ENCODE measurements around the gene DUOXA1.
"Not testable (repeated sequence)": the region's sequence is repeated elsewhere in the genome, so short reads cannot be mapped to it uniquely, and the experiment has no call there.

DUOXA1 gene

GRCh38 chr15:45150481-45150880 is 20.8 kb upstream of the DUOXA1 start:
- DNase-seq = no peak

GRCh38 chr15:45149060-45149459 is 19.4 kb upstream of the DUOXA1 start:
- DNase-seq = no peak

GRCh38 chr15:45148076-45149059 is 18.7 kb upstream of the DUOXA1 start:
- DNase-seq = no peak

- DNase-seq = no peak
These were observed 17.9 kb upstream of the DUOXA1 start for GRCh38 chr15:45147606-45148005.

GRCh38 chr15:45146405-45146804 is 16.7 kb upstream of the DUOXA1 start:
- no peak for DNase-seq

GRCh38 chr15:45144775-45145174 is 15.1 kb upstream of the DUOXA1 start:
- no peak for DNase-seq

- DNase-seq = no peak
These were observed 14.3 kb upstream of the DUOXA1 start for GRCh38 chr15:45143946-45144345.

- no peak for DNase-seq
These were observed 13.4 kb upstream of the DUOXA1 start for GRCh38 chr15:45143056-45143455.

GRCh38 chr15:45141386-45141785 is 11.7 kb upstream of the DUOXA1 start:
- DNase-seq = no peak

GRCh38 chr15:45140557-45141250 is 11.0 kb upstream of the DUOXA1 start:
- no peak for DNase-seq

- DNase-seq = no peak
These were observed 10.1 kb upstream of the DUOXA1 start for GRCh38 chr15:45139770-45140169.

- no peak for DNase-seq
These were observed 9.4 kb upstream of the DUOXA1 start for GRCh38 chr15:45138814-45139765.

GRCh38 chr15:45137703-45138102 is 8.0 kb upstream of the DUOXA1 start:
- DNase-seq = no peak

GRCh38 chr15:45136378-45136764 is 6.7 kb upstream of the DUOXA1 start:
- no peak for DNase-seq

GRCh38 chr15:45135705-45136377 is 6.2 kb upstream of the DUOXA1 start:
- DNase-seq = not testable (repeated sequence)

GRCh38 chr15:45134682-45135604 is 5.3 kb upstream of the DUOXA1 start:
- no peak for DNase-seq

- DNase-seq = no peak
These were observed 4.4 kb upstream of the DUOXA1 start for GRCh38 chr15:45134046-45134445.

- no peak for DNase-seq
These were observed 3.9 kb upstream of the DUOXA1 start for GRCh38 chr15:45133561-45133920.

GRCh38 chr15:45132844-45133560 is 3.3 kb upstream of the DUOXA1 start:
- no peak for DNase-seq

GRCh38 chr15:45131510-45131909 is 1.8 kb upstream of the DUOXA1 start:
- DNase-seq = no peak

All from hippocampal formation (tissue), 2 donors.